ENCODE measurements around the gene ZDHHC19. TPM values are rescaled to one million over a fixed set of nuclear protein-coding genes. Genes with fewer than 3 reads are reported as not detected.
"Not testable (repeated sequence)": the region's sequence is repeated elsewhere in the genome, so short reads cannot be mapped to it uniquely, and the experiment has no call there.

ZDHHC19 gene
- total RNA-seq, 2 experiments from 2014 or later: not detected

- no peaks in the 10 kb centered on the region for H3K27me3 ChIP-seq (ENCODE audit: control insufficient read depth in 1 of 2, insufficient read depth in 2 of 2, low read length in 2 of 2)
- H3K9me3 Mint-ChIP-seq: no peaks in the 10 kb centered on the region
- H3K4me3 Mint-ChIP-seq: no peak overlapping the region
- no peaks in the 10 kb centered on the region for H3K27me3 Mint-ChIP-seq
- POLR2A ChIA-PET: no interaction called here
- peaks cover 27% of the 10 kb centered on the region for H3K36me3 ChIP-seq (ENCODE audit: insufficient read depth, low read length)
- TF ChIP-seq, protein P1, sequence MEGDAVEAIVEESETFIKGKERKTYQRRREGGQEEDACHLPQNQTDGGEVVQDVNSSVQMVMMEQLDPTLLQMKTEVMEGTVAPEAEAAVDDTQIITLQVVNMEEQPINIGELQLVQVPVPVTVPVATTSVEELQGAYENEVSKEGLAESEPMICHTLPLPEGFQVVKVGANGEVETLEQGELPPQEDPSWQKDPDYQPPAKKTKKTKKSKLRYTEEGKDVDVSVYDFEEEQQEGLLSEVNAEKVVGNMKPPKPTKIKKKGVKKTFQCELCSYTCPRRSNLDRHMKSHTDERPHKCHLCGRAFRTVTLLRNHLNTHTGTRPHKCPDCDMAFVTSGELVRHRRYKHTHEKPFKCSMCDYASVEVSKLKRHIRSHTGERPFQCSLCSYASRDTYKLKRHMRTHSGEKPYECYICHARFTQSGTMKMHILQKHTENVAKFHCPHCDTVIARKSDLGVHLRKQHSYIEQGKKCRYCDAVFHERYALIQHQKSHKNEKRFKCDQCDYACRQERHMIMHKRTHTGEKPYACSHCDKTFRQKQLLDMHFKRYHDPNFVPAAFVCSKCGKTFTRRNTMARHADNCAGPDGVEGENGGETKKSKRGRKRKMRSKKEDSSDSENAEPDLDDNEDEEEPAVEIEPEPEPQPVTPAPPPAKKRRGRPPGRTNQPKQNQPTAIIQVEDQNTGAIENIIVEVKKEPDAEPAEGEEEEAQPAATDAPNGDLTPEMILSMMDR (IDR thresholded peaks at IDR 0.05): no peak
- H3K4me1 Mint-ChIP-seq (ENCODE audit: low read depth): peaks cover 5% of the 10 kb centered on the region
- peaks cover 5% of the 10 kb centered on the region for H3K4me1 ChIP-seq (ENCODE audit: insufficient read depth, low read length)
- CTCF ChIA-PET: interaction anchor here (0.9 to 1.4 kb wide), 4 partner anchors 19 to 274 kb away, joined by 3 to 4 read pairs (median 3); no protein-coding TSS in a partner anchor
- no peak overlapping the region for H3K4me3 ChIP-seq (ENCODE audit: low read length)
- DNase-seq (no peak), ATAC-seq (ENCODE audit: poor library complexity) (no peak)
- no peak overlapping the region for H3K27ac Mint-ChIP-seq
- intact Hi-C loops (cut with DNase I, micrococcal nuclease): loop anchor here in 1 of 2 experiments (10.0 kb wide), 1 partner anchor 350 kb away; no protein-coding TSS in a partner anchor
- H3K27ac ChIP-seq (ENCODE audit: low read depth in 1 of 2, low read length in 2 of 2): no peak overlapping the region
- no peaks in the 10 kb centered on the region for H3K9me3 ChIP-seq (ENCODE audit: control insufficient read depth in 1 of 2, insufficient read depth in 1 of 2, low read length in 2 of 2)
- peaks cover 52% of the 10 kb centered on the region for H3K36me3 Mint-ChIP-seq (ENCODE audit: low read depth)
These were observed 43.4 kb upstream of the ZDHHC19 start for GRCh38 chr3:196254376-196255283.

DNA sequence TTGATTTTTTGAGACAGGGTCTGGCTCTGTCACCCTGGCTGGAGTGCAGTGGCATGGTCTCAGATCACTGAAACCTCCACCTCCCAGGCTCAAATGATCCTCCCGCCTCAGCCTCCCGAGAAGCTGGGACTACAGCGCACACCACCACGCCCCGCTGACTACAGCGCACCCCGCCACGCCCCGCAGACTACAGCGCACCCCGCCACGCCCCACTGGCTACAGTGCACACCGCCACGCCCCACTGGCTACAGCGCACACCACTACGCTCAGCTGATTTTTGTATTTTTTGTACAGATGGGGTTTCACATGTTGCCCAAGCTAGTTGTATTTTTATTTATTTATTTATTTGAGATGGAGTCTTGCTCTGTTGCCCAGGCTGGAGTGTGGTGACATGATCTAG is 40.7 kb upstream of the ZDHHC19 start:
- H3K4me1 Mint-ChIP-seq (ENCODE audit: low read depth): peaks cover 5% of the 10 kb centered on the region
- intact Hi-C loops (cut with DNase I, micrococcal nuclease): loop anchor here (2.0 to 10.0 kb wide), 2 partner anchors 353 to 433 kb away; no protein-coding TSS in a partner anchor
- DNase-seq (peak in 1 of 14 experiments; percentile 17), ATAC-seq (ENCODE audit: poor library complexity) (no peak)
- TF ChIP-seq, protein P1 (IDR thresholded peaks at IDR 0.05): no peak
- ChIA-PET POLR2A (interaction anchor here (0.7 kb wide), 1 partner anchor 615 kb away, joined by 3 read pairs; no protein-coding TSS in a partner anchor), CTCF (no interaction called here)
- peaks cover 31% of the 10 kb centered on the region for H3K36me3 ChIP-seq (ENCODE audit: insufficient read depth, low read length)
- no peaks in the 10 kb centered on the region for H3K9me3 ChIP-seq (ENCODE audit: control insufficient read depth in 1 of 2, insufficient read depth in 1 of 2, low read length in 2 of 2)
- no peaks in the 10 kb centered on the region for H3K27me3 ChIP-seq (ENCODE audit: control insufficient read depth in 1 of 2, insufficient read depth in 2 of 2, low read length in 2 of 2)
- no peak overlapping the region for H3K27ac ChIP-seq (ENCODE audit: low read depth in 1 of 2, low read length in 2 of 2)
- no peak overlapping the region for H3K27ac Mint-ChIP-seq
- H3K4me1 ChIP-seq (ENCODE audit: insufficient read depth, low read length): peaks cover 7% of the 10 kb centered on the region
- H3K36me3 Mint-ChIP-seq (ENCODE audit: low read depth): peaks cover 44% of the 10 kb centered on the region
- H3K4me3 ChIP-seq (ENCODE audit: low read length): no peak overlapping the region
- no peaks in the 10 kb centered on the region for H3K9me3 Mint-ChIP-seq
- H3K27me3 Mint-ChIP-seq: no peaks in the 10 kb centered on the region
- no peak overlapping the region for H3K4me3 Mint-ChIP-seq

GRCh38 chr3:196246612-196247308 is 35.6 kb upstream of the ZDHHC19 start:
- H3K4me1 ChIP-seq (ENCODE audit: insufficient read depth, low read length): peaks cover 5% of the 10 kb centered on the region
- POLR2A ChIA-PET: no interaction called here
- peaks cover 42% of the 10 kb centered on the region for H3K36me3 ChIP-seq (ENCODE audit: insufficient read depth, low read length)
- peak; percentile 44 for ATAC-seq (ENCODE audit: poor library complexity)
- Mint-ChIP-seq H3K9me3 (no peaks in the 10 kb centered on the region), H3K4me1 (ENCODE audit: low read depth) (no peaks in the 10 kb centered on the region), H3K27ac (no peak overlapping the region), H3K36me3 (ENCODE audit: low read depth) (peaks cover 47% of the 10 kb centered on the region), H3K4me3 (no peak overlapping the region), H3K27me3 (no peaks in the 10 kb centered on the region)
- no peaks in the 10 kb centered on the region for H3K9me3 ChIP-seq (ENCODE audit: control insufficient read depth in 1 of 2, insufficient read depth in 1 of 2, low read length in 2 of 2)
- intact Hi-C loops (cut with DNase I, micrococcal nuclease): no loop called here
- H3K27ac ChIP-seq (ENCODE audit: low read depth in 1 of 2, low read length in 2 of 2): no peak overlapping the region
- H3K27me3 ChIP-seq (ENCODE audit: control insufficient read depth in 1 of 2, insufficient read depth in 2 of 2, low read length in 2 of 2): no peaks in the 10 kb centered on the region
- CTCF ChIA-PET: interaction anchor here (0.6 kb wide), 1 partner anchor 179 kb away, joined by 3 read pairs; no protein-coding TSS in a partner anchor
- peak in 3 of 14 experiments; percentile 19 to 48 (median 34) for DNase-seq
- H3K4me3 ChIP-seq (ENCODE audit: low read length): no peak overlapping the region
- TF ChIP-seq, protein P1 (IDR thresholded peaks at IDR 0.05): no peak

DNA sequence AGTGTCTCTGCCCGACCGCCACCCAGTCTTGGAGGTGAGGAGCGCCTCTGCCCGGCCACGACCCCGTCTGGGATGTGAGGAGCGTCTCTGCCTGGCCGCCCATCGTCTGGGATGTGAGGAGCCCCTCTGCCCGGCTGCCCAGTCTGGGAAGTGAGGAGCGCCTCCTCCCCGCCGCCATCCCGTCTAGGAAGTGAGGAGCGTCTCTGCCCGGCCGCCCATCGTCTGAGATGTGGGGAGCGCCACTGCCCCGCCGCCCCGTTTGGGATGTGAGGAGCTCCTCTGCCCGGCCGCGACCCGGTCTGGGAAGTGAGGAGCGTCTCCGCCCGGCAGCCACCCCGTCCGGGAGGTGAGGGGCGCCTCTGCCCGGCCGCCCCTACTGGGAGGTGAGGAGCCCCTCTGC is 33.0 kb upstream of the ZDHHC19 start:
- DNase-seq; intact Hi-C loops (cut with DNase I, micrococcal nuclease); H3K4me3 Mint-ChIP-seq; H3K27ac ChIP-seq (ENCODE audit: low read depth in 1 of 2, low read length in 2 of 2); H3K27me3 Mint-ChIP-seq; H3K27ac Mint-ChIP-seq; CTCF ChIA-PET; H3K4me1 Mint-ChIP-seq (ENCODE audit: low read depth); H3K4me3 ChIP-seq (ENCODE audit: low read length); H3K27me3 ChIP-seq (ENCODE audit: control insufficient read depth in 1 of 2, insufficient read depth in 2 of 2, low read length in 2 of 2); H3K9me3 Mint-ChIP-seq; POLR2A ChIA-PET; H3K9me3 ChIP-seq (ENCODE audit: control insufficient read depth in 1 of 2, insufficient read depth in 1 of 2, low read length in 2 of 2); H3K4me1 ChIP-seq (ENCODE audit: insufficient read depth, low read length); ATAC-seq (ENCODE audit: poor library complexity): not testable (repeated sequence)
- H3K36me3 Mint-ChIP-seq (ENCODE audit: low read depth): peaks cover 64% of the 10 kb centered on the region
- H3K36me3 ChIP-seq (ENCODE audit: insufficient read depth, low read length): peaks cover 51% of the 10 kb centered on the region

Measured in CD4-positive, alpha-beta T cell (primary cell).